GM21367 (cell line): ENCODE measurements around the gene IL12RB2.

Experiments
- ATAC-seq: cut with Tn5 transposase; IDR thresholded peaks from one replicate; pipeline ENCODE4 v1.9.1; 2021; ENCODE audit not compliant: unreplicated experiment

IL12RB2 gene, protein sequence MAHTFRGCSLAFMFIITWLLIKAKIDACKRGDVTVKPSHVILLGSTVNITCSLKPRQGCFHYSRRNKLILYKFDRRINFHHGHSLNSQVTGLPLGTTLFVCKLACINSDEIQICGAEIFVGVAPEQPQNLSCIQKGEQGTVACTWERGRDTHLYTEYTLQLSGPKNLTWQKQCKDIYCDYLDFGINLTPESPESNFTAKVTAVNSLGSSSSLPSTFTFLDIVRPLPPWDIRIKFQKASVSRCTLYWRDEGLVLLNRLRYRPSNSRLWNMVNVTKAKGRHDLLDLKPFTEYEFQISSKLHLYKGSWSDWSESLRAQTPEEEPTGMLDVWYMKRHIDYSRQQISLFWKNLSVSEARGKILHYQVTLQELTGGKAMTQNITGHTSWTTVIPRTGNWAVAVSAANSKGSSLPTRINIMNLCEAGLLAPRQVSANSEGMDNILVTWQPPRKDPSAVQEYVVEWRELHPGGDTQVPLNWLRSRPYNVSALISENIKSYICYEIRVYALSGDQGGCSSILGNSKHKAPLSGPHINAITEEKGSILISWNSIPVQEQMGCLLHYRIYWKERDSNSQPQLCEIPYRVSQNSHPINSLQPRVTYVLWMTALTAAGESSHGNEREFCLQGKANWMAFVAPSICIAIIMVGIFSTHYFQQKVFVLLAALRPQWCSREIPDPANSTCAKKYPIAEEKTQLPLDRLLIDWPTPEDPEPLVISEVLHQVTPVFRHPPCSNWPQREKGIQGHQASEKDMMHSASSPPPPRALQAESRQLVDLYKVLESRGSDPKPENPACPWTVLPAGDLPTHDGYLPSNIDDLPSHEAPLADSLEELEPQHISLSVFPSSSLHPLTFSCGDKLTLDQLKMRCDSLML

DNA sequence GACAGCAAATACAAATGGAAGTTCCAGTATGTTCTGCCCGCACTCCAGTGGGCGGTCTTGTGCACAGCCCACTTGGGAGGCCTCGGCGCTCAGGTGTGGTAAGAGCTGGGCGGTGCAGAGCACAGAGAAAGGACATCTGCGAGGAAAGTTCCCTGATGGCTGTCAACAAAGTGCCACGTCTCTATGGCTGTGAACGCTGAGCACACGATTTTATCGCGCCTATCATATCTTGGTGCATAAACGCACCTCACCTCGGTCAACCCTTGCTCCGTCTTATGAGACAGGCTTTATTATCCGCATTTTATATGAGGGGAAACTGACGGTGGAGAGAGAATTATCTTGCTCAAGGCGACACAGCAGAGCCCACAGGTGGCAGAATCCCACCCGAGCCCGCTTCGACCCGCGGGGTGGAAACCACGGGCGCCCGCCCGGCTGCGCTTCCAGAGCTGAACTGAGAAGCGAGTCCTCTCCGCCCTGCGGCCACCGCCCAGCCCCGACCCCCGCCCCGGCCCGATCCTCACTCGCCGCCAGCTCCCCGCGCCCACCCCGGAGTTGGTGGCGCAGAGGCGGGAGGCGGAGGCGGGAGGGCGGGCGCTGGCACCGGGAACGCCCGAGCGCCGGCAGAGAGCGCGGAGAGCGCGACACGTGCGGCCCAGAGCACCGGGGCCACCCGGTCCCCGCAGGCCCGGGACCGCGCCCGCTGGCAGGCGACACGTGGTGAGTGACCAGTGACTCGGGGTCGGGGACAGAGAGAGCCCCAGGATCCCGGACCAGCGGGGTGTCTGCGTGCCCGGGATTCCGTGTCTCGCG, at the start of gene IL12RB2:
IL12RB2 (plus strand) TSS at position 623 of the 810 bp plus-strand sequence. CDS start 12,496 bp downstream, outside the sequence.
- ATAC-seq, result peak; percentile 54

DNA sequence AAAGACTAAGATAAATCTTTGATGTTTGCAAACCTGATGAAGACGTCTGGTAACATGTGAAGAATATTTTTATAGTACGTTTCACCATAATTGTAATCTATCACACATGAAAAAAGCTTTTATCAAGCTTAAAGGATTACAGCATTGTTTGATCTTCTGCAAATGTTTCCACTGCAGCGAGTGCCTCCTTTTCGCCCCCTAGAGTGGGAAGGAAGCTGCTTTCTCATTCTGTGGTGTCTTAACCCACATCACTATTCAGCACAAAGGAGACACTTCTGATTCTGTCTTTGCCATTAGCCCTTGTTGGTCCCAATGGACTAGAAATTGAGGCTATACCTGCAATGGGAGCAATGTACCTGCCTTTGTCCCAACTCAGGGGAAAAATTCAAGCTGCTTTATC, 46.0 kb upstream of the IL12RB2 start:
- ATAC-seq, result no peak

DNA sequence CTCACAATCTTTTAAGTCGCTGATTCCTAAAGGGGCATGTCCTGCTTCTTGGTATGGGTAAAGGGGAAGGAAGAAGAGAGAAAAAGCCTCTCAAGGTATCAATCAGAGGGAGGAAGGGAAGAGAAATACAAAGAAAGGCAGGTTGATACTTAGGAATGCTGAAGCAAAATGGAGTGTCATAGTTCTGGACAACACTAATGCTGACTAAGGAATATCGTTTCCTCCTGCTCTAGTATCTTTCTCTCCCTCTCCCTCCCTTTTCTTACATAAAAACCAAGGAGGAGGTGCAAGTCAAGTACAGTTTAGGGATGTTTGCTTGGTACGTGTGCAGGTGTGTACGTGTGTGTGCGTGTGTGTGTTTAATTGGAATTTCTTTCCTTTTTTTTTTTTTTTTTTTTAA, 44.9 kb upstream of the IL12RB2 start:
- ATAC-seq, result no peak

DNA sequence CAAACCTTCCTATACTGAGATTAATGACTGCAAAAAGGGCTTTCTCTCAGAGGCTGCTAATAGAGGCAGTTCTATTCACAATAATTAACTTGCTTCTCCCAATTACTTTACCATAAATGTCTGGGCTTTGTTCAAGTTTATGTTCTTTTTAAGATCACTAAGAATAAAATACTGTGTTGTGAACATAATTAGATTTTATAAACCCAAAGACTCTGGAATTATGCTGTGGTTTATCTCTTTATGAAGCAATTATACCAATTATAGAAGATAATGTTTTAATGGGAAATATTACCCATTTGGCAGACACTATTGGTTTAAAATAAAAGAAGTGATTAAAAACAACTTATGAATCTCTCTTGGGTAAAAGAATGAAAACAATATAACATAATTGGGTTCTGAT, 43.5 kb upstream of the IL12RB2 start:
- no peak for ATAC-seq

DNA sequence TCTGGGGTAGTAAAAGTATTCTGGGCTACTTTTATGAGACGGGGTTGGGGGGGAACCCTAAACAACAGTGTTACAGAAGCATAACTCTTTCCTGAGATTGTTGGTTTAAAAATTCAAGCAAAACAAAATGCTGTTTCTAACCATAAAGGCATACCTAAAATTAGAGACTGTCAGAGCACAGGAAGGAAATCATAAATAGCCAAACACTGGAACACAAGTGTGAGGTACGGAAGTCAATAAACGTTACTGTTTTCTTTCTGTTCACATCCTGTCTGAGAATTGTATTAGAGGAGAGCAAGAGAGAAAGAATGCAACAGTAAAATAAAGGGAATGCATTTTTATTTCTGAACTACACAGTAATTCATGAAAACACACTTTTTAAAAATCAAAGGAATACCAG, 42.8 kb upstream of the IL12RB2 start:
- no peak for ATAC-seq

DNA sequence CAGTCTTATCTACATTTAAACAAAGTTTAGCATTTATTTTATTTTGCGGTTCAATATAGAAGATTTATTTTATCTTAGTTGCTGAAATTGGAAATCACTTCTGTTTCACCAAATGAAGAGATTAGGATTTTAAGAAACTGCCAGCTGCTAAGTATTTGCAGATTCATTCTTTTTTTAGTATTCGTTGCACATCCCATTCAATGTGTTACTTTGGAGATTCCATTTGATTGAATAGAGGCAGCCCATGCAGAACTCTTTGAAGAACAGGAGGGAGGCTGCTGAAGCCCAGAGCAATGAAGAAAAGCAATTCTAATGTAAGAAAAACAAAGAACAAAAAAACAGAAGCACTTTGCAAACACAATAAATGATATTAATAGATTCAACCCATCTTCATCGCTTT, 38.6 kb upstream of the IL12RB2 start:
- ATAC-seq, result no peak

DNA sequence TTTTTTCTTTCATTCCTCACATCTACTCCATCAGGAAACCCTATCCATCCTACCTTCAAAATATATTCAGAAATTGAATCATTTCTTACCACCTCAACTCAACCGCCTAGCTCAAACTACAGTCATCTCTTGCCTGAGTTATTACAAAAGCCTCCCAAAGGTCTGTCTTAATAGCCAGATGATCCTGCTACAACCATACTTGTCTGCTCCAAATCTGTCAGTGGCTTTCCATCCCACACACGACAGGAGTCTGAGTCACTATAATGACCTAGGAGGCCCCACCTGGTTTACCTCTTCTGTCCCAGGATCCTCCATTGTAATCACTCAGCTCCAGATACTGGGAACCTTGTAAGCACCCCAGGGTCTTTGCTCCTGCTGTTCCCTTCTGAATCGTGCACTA, 37.1 kb upstream of the IL12RB2 start:
- ATAC-seq, result no peak

DNA sequence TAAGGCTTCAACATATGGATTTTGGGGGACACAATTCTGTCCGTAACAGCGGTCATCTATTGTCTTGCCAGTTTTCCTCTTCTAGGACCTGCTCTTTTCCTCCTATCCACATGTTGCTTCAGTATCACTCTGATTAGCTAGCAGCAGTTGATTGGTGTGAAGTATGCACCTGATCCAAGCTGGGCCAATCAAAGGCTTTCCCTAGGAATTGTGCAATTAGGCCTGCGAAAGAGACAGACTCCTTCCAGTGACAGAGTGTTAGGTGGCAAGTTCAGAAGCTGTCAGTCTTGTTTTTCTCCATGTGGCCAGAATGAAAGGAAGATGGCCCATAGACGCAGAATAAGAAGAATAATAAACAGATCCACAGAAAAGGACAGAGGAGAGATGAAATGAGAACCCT, 34.1 kb upstream of the IL12RB2 start:
- no peak for ATAC-seq

DNA sequence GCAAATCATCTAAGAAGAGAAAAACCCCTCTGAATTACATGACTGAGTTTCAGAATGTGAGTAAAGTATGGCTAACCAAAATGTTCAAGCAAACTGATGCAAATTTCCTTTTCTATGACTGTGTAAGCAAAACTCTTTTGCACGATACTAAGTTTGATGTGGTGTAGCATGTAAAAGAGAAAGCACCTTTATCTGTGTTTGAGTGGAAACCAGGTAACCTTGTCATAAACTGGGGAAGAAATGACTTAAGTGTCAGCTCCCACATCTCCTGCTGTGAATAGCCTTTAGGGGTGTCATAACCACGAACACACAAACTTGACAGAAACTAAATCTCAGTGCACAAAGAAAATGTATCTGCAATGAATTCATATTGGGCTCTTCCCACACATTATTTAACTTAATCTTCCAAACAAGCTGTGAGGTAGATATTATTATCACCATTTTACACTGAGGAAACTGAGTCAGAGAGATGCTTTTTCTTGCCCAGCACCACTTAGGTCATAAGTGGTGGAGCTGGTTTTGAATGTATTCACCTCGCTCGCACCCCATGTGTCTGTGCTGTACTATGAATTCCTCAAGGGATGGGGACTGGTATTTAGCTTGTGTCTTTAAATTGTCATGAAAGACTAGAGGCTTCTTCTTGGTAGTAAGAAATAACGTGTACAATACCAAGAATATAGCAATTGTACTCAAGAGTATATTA, 32.9 kb upstream of the IL12RB2 start:
- no peak for ATAC-seq

DNA sequence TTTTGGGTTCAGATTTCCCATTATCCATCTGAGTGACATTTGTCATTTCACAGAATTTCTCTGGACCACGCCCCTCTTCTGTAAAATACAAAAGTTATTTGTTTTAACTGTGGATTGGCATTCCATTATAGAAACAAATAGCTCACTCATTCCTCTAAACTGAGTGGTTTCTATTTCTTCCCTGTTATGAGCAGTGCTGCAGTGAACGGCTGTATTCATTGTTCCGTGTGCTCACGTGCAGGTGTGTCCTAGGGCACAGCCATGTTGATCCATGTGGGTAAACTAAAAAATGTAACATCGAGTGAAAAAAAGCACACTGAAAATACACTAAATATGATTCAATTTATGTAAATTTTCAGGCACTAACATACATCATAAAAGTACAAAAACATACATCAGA, 27.0 kb upstream of the IL12RB2 start:
- ATAC-seq, result no peak

DNA sequence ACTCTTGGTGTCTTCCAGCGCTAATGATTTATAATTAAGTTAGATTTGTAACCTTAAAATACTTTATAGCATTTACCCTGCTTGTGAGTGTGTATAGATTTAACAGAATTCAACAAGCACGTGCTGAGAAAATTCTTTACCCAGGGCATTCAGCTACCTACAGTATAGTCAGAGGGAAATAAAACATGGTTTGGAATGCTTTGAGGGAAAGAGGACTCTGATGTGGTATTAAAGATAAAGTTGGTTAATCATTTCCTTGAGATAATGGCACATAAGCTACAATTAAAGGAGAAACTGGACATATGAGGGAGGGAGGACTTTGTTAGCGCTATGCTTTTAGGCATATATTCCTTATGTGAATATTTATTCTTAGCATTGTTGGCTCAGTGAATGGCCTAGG, 26.4 kb upstream of the IL12RB2 start:
- no peak for ATAC-seq

DNA sequence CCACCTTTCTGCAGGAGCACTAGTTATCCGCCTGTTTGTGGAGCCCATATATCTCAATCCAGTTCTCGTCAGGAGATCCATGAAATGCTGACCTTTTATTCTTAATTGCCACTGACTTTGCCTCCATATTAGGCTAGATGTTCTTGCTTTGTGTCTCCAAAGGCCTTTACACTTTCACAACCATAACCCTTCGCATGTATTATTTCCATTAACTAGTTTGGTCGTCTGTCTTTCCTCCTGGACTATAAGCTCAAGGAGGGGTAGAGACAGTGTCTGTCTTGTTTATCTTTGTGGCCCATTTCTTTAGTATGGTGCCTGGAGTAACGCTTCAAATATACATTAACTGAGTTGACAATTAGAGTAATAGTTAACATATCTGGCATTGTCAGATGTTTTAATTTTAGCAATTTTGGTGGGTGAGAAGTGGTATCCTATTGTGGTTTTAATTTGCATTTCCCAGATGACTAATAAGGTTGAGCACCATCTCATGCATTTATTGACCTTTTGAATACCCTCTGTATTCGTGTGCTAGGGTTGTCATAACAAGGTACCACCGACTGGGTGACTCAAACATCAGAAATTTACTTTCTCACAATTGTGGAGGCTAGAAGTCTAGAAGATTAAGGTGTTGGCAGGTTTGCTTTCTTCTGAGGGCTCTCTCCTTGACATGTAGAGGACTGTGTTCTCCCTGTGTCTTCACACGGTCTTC, 21.7 kb upstream of the IL12RB2 start:
- peak; percentile 89 for ATAC-seq

DNA sequence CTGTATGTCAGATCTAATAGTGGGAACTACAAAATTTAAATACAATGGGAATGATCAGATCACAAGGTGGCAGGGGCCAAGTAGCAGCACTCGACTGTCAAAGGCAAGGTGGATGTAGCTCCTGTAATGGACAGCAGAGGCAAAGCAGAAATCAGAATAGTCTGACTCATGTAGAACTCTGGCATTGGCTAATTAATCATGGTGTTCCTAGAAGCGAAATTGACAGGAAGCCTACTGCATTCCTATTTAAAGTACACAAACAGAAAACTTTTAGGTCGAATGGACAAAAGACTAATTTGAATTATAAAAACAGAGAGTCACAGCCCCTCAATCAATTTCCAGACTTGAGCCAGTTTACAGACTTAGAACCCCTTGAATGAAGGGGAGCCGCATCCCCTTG, 17.4 kb upstream of the IL12RB2 start:
- ATAC-seq, result no peak

DNA sequence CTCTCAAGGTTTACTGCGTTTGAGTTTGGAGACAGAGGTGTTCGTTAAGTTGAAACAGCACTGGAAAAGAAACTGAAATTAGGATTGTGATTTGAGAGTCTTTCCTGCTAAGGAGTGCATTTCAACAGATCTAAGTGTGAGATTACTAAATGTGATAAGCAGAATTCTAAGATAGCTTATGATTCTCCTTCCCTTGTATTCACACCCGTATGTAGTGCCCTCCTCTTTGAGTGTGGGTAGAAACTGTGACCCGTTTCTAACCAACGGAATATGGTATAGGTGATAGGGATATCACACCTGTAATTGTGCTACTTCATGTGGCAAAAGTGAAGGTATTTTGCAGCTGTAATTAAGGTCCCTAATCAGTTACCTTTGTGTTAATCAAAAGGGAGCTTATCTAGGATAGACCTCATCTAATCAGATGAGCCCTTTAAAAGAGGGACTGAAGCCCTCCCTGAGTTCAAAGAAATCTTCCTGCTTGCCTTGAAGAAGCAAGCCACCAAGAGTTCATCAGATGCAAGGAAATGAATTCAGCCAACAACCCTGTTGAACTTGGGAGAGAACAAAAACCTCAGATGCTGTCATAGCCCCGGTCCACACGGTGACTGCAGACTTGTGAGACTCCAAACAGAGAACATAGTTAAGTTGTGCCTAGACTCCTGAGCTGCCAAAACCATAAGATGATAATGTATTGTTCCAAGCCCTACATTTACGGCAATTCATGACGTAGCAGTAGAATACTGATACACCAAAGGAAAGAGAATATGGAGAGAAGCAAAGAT, 12.6 kb upstream of the IL12RB2 start:
- no peak for ATAC-seq

DNA sequence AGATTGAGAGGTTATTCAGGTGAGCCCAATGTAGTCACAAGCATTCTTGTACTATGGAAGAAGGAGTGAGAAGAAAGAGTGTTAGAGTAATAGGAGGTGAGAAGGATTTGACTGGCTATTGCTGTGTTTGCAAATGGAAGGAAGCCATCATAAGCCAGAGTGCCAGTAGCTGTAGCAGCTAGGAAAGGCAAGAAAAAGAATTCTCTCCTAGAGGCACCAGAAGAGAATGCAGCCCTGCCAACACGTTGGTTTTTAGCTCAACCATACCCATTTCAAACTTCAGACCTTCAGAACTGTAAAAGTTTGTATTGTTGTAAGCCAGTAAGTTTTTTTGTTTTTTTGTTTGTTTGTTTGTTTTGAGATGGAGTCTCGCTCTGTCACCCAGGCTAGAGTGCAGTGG, 8.9 kb upstream of the IL12RB2 start:
- no peak for ATAC-seq

DNA sequence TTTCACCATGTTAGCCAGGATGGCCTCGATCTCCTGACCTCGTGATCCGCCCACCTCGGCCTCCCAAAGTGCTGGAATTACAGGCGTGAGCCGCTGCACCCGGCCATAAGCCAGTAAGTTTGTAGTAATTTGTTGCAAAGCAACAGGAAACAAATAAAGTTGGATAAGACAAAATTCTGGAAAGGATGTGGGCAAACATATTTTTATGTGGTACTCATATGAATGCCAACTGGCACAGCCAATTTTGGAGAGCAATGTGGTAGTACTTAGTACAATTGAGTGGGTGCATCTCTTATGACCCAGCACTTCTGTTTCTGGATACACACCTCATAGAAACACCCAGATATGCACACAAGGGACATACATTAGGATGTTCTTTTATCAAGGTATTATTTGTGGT, 8.4 kb upstream of the IL12RB2 start:
- no peak for ATAC-seq

DNA sequence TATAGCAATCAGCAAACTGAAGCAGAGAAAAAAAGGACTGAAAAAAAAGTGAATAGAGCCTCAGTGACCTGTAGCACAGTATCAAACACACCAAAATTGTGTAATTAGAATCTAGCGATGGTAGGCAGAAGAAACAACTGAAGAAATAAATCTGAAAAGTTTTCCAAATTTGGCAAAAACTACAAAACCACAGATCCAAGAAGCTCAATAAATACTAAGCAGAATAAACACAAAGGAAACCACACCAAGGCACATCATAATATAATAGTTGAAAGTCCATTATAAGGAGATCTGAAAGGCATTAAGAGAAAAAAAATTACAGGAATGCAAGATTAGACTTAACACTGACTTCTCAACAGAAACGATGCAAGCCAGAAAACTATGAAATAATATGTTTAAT, 7.1 kb upstream of the IL12RB2 start:
- ATAC-seq, result no peak

DNA sequence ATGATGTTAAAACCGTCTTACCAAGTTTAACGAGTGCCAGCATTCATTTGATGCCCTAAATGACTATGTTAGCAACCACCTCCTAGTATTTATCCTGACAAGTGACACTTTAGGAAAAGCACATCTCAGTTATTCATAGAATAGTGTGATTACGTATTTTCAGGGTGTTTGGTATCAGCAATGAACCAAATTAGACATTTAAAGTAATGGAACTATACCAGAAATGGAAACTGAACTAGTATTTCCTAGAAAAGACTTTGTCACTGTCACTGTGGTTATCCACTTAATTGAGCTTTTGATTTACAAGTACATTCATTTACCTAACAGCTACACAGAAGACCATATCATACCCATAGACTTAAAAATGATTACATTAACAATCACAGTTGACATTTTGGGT, 3.6 kb upstream of the IL12RB2 start:
- no peak for ATAC-seq

DNA sequence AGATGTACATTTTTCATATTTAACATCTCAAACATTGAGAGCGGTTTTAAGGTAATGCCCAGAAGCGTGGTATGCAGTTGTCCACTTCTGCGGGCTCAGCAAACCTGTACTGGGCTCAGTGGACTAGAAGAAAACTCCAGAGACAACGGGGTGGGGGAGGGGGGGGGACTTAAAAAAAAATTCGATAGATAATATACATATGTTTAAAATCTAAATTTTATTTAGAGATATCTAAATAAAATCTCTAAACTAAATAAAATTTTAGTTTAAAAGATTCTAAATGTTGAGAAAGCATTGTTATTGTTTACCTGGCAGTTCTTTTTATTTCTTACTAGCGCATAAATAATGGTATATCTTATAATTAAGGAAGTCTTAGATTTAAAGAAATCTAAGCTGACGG, 1.1 kb upstream of the IL12RB2 start:
- ATAC-seq, result no peak
